HCT116 (cell line): Measurements from ENCODE around the gene SEMA4D. TPM values are rescaled to one million over a fixed set of nuclear protein-coding genes. Genes with fewer than 3 reads are reported as not detected.

Experiments used
- ATAC-seq: fragments of 200-7000 bp; cut with Tn5 transposase; 2 replicates; pipeline ENCODE4 v1.9.1; 2020; ENCODE audit warnings: mild to moderate bottlenecking, moderate library complexity
- BruUV-seq: library from RNA; stranded (reverse); fragments of 400-500 nt; replicated peaks from 2 replicates; lab custom pipeline; 2021; lab: Mats Ljungman, UMichigan
- CTCF ChIA-PET: fragments of 300-600 bp; sonication (Branson Sonifier 250); formaldehyde crosslinking; loops from one replicate; lab custom pipeline; 2021; ENCODE audit warnings: antibody characterized with exemption; lab: Charles Lee
- POLR2A ChIA-PET: fragments of 300-600, 350-600 bp; sonication (Branson Sonifier 250); formaldehyde crosslinking; loops from one replicate; lab custom pipeline; 2021; ENCODE audit warnings: antibody characterized with exemption; lab: Charles Lee
- RAD21 ChIA-PET, 2 experiments: fragments of 300-600 bp; sonication (Branson Sonifier 250); formaldehyde crosslinking; loops; one replicate each; lab custom pipeline; 2023; ENCODE audit warnings: low total read pairs in 2 of 2; ENCODE audit not compliant: uncharacterized antibody in 2 of 2, unreplicated experiment in 2 of 2, low non-redundant PET in 1 of 2; lab: Charles Lee
- DNase-seq: peaks from one replicate; pipeline ENCODE4 v3.0.0-alpha.2; 2010; ENCODE audit warnings: low read depth, low spot score
- H2AFZ ChIP-seq: fragments of 200-600 bp; shearing (Covaris generic), sonication (generic); 2 replicates; pipeline ENCODE4 v1.6.1; 2017; ENCODE audit warnings: low read depth, mixed run types, mixed read lengths, antibody characterized with exemption, low read length; ENCODE audit not compliant: poor library complexity, severe bottlenecking
- H3K27ac ChIP-seq: 2 replicates; pipeline ENCODE4 v1.5.1; 2012; ENCODE audit warnings: low read depth, low read length
- H3K27me3 ChIP-seq: fragments of 200-600 bp; sonication (generic); 2 replicates; pipeline ENCODE4 v1.6.1; 2016; ENCODE audit warnings: mixed run types, low read length, mixed read lengths; ENCODE audit not compliant: insufficient read depth
- H3K36me3 ChIP-seq, 2 experiments: fragments of 200-500 bp in 1 of 2; fragments of 200-600 bp in 1 of 2; sonication (Bioruptor generic) in 1 of 2; sonication (generic) in 1 of 2; 2 replicates each; pipeline versions ENCODE4 v1.5.1 to v1.6.1; 2014 to 2016; ENCODE audit warnings: low read length in 2 of 2, inconsistent platforms in 1 of 2, mixed read lengths in 1 of 2, mixed run types in 1 of 2; ENCODE audit not compliant: insufficient read depth in 2 of 2, control insufficient read depth in 1 of 2
- H3K4me1 ChIP-seq, 2 experiments: fragments of 200-600 bp in 1 of 2; sonication (generic) in 1 of 2; 2 replicates each; pipeline versions ENCODE4 v1.5.1 to v1.6.1; 2012 to 2017; ENCODE audit warnings: low read length in 2 of 2, inconsistent platforms in 1 of 2, mild to moderate bottlenecking in 1 of 2, mixed read lengths in 1 of 2, mixed run types in 1 of 2, moderate library complexity in 1 of 2; ENCODE audit not compliant: insufficient read depth in 2 of 2, control insufficient read depth in 1 of 2
- H3K4me2 ChIP-seq: fragments of 200-600 bp; sonication (generic); 2 replicates; pipeline ENCODE4 v1.6.1; 2017; ENCODE audit warnings: mixed run types, low read length, mixed read lengths
- H3K4me3 ChIP-seq, 2 experiments: fragments of 200-600 bp in 1 of 2; sonication (generic) in 1 of 2; replicated peaks in 1 of 2; 2 replicates each; pipeline ENCODE4 v1.5.1; 2011 to 2016; ENCODE audit warnings: low read length in 2 of 2, control low read depth in 1 of 2, low read depth in 1 of 2, mild to moderate bottlenecking in 1 of 2, mixed read lengths in 1 of 2, mixed run types in 1 of 2
- H3K79me2 ChIP-seq: fragments of 200-600 bp; sonication (generic); 2 replicates; pipeline ENCODE4 v1.6.1; 2017; ENCODE audit warnings: mild to moderate bottlenecking, mixed run types, low read length, moderate library complexity, mixed read lengths; ENCODE audit not compliant: insufficient read depth
- H3K9ac ChIP-seq: fragments of 200-600 bp; sonication (generic); 2 replicates; pipeline ENCODE4 v1.6.1; 2016; ENCODE audit warnings: low read length, mixed read lengths
- H3K9me2 ChIP-seq: fragments of 200-600 bp; sonication (generic), shearing (Covaris generic); 2 replicates; pipeline ENCODE4 v1.6.1; 2017; ENCODE audit warnings: mixed run types, mild to moderate bottlenecking, moderate library complexity; ENCODE audit not compliant: insufficient read depth
- H3K9me3 ChIP-seq, 2 experiments: fragments of 200-500 bp in 1 of 2; fragments of 200-600 bp in 1 of 2; sonication (Bioruptor generic) in 1 of 2; sonication (generic) in 1 of 2; 2 replicates each; pipeline ENCODE4 v1.6.1; 2014 to 2017; ENCODE audit warnings: low read length in 2 of 2, mixed read lengths in 2 of 2, inconsistent platforms in 1 of 2, low read depth in 1 of 2, mild to moderate bottlenecking in 1 of 2, mixed run types in 1 of 2, moderate library complexity in 1 of 2; ENCODE audit not compliant: control insufficient read depth in 1 of 2, insufficient read depth in 1 of 2
- H4K20me1 ChIP-seq: fragments of 200-600 bp; sonication (generic), shearing (Covaris generic); 2 replicates; pipeline ENCODE4 v1.6.1; 2017; ENCODE audit warnings: mixed run types, mild to moderate bottlenecking, moderate library complexity; ENCODE audit not compliant: insufficient read depth
- CBX3 ChIP-seq: IDR thresholded peaks from 2 replicates; pipeline ENCODE4 v1.6.1; 2012; ENCODE audit warnings: low read depth
- CTCF ChIP-seq, 3 experiments: fragments of 200-600 bp in 1 of 3; sonication (generic) in 1 of 3; IDR thresholded peaks in 2 of 3; conservative IDR thresholded peaks in 1 of 3; 2 replicates each; pipeline ENCODE4 v1.5.1; 2012 to 2017; ENCODE audit warnings: low read depth in 2 of 3, low read length in 2 of 3, antibody characterized with exemption in 1 of 3, borderline replicate concordance in 1 of 3, control low read depth in 1 of 3, mild to moderate bottlenecking in 1 of 3, mixed read lengths in 1 of 3, mixed run types in 1 of 3, moderate library complexity in 1 of 3; ENCODE audit not compliant: insufficient read depth in 1 of 3
- ELF1 ChIP-seq: IDR thresholded peaks from 2 replicates; pipeline ENCODE4 v1.6.1; 2012; ENCODE audit warnings: low read depth, borderline replicate concordance
- EZH2 ChIP-seq: fragments of 200-600 bp; sonication (generic); IDR thresholded peaks from 2 replicates; pipeline ENCODE4 v1.6.1; 2017; ENCODE audit warnings: antibody characterized with exemption, mixed run types
- POLR2A ChIP-seq: IDR thresholded peaks from 2 replicates; pipeline ENCODE4 v1.7.0; 2011; ENCODE audit warnings: borderline replicate concordance; ENCODE audit not compliant: insufficient read depth, insufficient read length; ENCODE audit errors: extremely low read depth
- POLR2AphosphoS5 ChIP-seq: IDR thresholded peaks from 2 replicates; pipeline ENCODE4 v1.6.1; 2011; ENCODE audit warnings: mild to moderate bottlenecking, low read depth, low read length, moderate library complexity
- RAD21 ChIP-seq: IDR thresholded peaks from 2 replicates; pipeline ENCODE4 v1.6.1; 2012; ENCODE audit warnings: low read depth, mild to moderate bottlenecking
- REST ChIP-seq: IDR thresholded peaks from 2 replicates; pipeline ENCODE4 v1.6.1; 2012; ENCODE audit warnings: low read depth
- YY1 ChIP-seq: IDR thresholded peaks from 2 replicates; pipeline ENCODE4 v1.6.1; 2011; ENCODE audit warnings: low read length, low read depth, moderate library complexity, mild to moderate bottlenecking; ENCODE audit not compliant: insufficient replicate concordance; ENCODE audit errors: extremely low read depth
- ZBTB33 ChIP-seq: IDR thresholded peaks from 2 replicates; pipeline ENCODE4 v1.6.1; 2011; ENCODE audit warnings: mild to moderate bottlenecking, low read length, moderate library complexity; ENCODE audit not compliant: insufficient replicate concordance; ENCODE audit errors: extremely low read depth
- ZFX ChIP-seq: fragments of 450-650 bp; IDR thresholded peaks from 2 replicates; pipeline ENCODE4 v1.6.1; 2017
- ZNF274 ChIP-seq: fragments of 200-500 bp; sonication (Bioruptor generic); IDR thresholded peaks from 2 replicates; pipeline ENCODE4 v1.6.1; 2014; ENCODE audit warnings: mild to moderate bottlenecking, low read depth, low read length, inconsistent platforms
- intact Hi-C: fragments of 100-400 bp; cut with micrococcal nuclease; formaldehyde crosslinking; loops from 2 replicates; pipeline ENCODE4 v1.10.0; 2022
- total RNA-seq: library from RNA; stranded (reverse); gene quantifications from one replicate; pipeline ENCODE4 v1.2.1, GENCODE V29; 2021; ENCODE audit not compliant: unreplicated experiment

SEMA4D gene
- total RNA-seq, 1 experiment from 2014 or later: 32.0 TPM

GRCh38 chr9:89400403-89401116 is 97.4 kb downstream of the SEMA4D start:
- no peaks in the 10 kb centered on the region for H3K9me3 ChIP-seq
- H3K9ac ChIP-seq: no peak overlapping the region
- no peak overlapping the region for H2AFZ ChIP-seq
- ATAC-seq: no peak
- intact Hi-C loops: no loop called here
- DNase-seq: no peak
- RAD21 ChIA-PET: no interaction called here
- H3K79me2 ChIP-seq: no peaks in the 10 kb centered on the region
- H3K4me1 ChIP-seq: no peaks in the 10 kb centered on the region
- no peaks in the 10 kb centered on the region for H4K20me1 ChIP-seq
- H3K27ac ChIP-seq: no peak overlapping the region
- H3K27me3 ChIP-seq: no peaks in the 10 kb centered on the region
- POLR2A ChIA-PET: no interaction called here
- H3K36me3 ChIP-seq: no peaks in the 10 kb centered on the region
- H3K4me2 ChIP-seq: no peak overlapping the region
- no TSS peak for BruUV-seq
- no peak for TF ChIP-seq POLR2A
- no peak for TF ChIP-seq CTCF (IDR thresholded peaks at IDR 0.05 in 2 of 3, conservative IDR thresholded peaks at IDR 0.05 in 1 of 3; ENCODE audit: borderline replicate concordance in 1 of 3, insufficient read depth in 1 of 3, low read depth in 2 of 3, low read length in 2 of 3)
- no peak for TF ChIP-seq POLR2AphosphoS5
- TF ChIP-seq YY1: no peak
- no peak for TF ChIP-seq EZH2
- TF ChIP-seq REST: no peak
- no peak for TF ChIP-seq ELF1
- TF ChIP-seq CBX3: no peak
- no peak for TF ChIP-seq ZBTB33
- no peak for TF ChIP-seq RAD21
- TF ChIP-seq ZNF274: no peak
- no peak for TF ChIP-seq ZFX
- H3K9me2 ChIP-seq: no peaks in the 10 kb centered on the region
- H3K4me3 ChIP-seq: no peak overlapping the region
- CTCF ChIA-PET: no interaction called here
